Heart right ventricle (tissue), 16 donors: ENCODE data around the gene NELL1. TPM values are rescaled to one million over a fixed set of nuclear protein-coding genes. Genes with fewer than 3 reads are reported as not detected.

Source experiments
- ATAC-seq, 8 donors: fragments of 200-7000 bp; cut with Tn5 transposase; one replicate each; pipeline ENCODE4 v1.9.1; 2020; ENCODE audit warnings: mild to moderate bottlenecking in 8 of 8, moderate library complexity in 8 of 8, moderate number of reproducible peaks in 1 of 8
- DNase-seq, 2 donors: peaks; one replicate each; pipeline ENCODE4 v3.0.0-alpha.2; 2020
- H3K27ac ChIP-seq, 10 donors: fragments of 200-600 bp; sonication (generic) in 2 of 10; one replicate each; pipeline versions ENCODE4 v1.5.0 to v1.8.0; 2020 to 2022; ENCODE audit warnings: mild to moderate bottlenecking in 3 of 10
- H3K27me3 ChIP-seq, 7 donors: fragments of 200-600 bp; one replicate each; pipeline ENCODE4 v1.8.0; 2021 to 2022; ENCODE audit warnings: mild to moderate bottlenecking in 2 of 7
- H3K36me3 ChIP-seq, 9 donors: fragments of 200-600 bp; sonication (generic) in 1 of 9; one replicate each; pipeline versions ENCODE4 v1.5.0 to v1.8.0; 2020 to 2022; ENCODE audit warnings: mild to moderate bottlenecking in 2 of 9
- H3K4me1 ChIP-seq, 9 donors: fragments of 200-600 bp; sonication (generic) in 1 of 9; one replicate each; pipeline versions ENCODE4 v1.5.0 to v1.8.0; 2020 to 2022; ENCODE audit warnings: mild to moderate bottlenecking in 4 of 9
- H3K4me3 ChIP-seq, 10 donors: fragments of 200-600 bp; sonication (generic) in 2 of 10; one replicate each; pipeline versions ENCODE4 v1.5.0 to v1.8.0; 2020 to 2022; ENCODE audit warnings: mild to moderate bottlenecking in 7 of 10, moderate library complexity in 2 of 10
- H3K9me3 ChIP-seq, 11 donors: fragments of 200-600 bp in 10 of 11; sonication (generic) in 2 of 11; one replicate each; pipeline versions ENCODE4 v1.5.0 to v1.8.0; 2013 to 2022; ENCODE audit warnings: mild to moderate bottlenecking in 2 of 11, control low read depth in 1 of 11, moderate library complexity in 1 of 11
- CTCF ChIP-seq, 9 donors: fragments of 200-600 bp; sonication (generic) in 2 of 9; IDR thresholded peaks; one replicate each; pipeline versions ENCODE4 v1.5.0 to v1.8.0; 2021 to 2022; ENCODE audit warnings: antibody characterized with exemption in 9 of 9, mild to moderate bottlenecking in 5 of 9, moderate library complexity in 1 of 9
- WGBS, 2 donors: extraction: QIAGEN DNeasy Blood & Tissue Kit; methylation state at CpG; one replicate each; pipeline ENCODE4 v1.1.7; 2013; ENCODE audit warnings: inconsistent platforms in 1 of 2; 5-methylcytosine and 5-hydroxymethylcytosine counted together
- intact Hi-C, 10 donors: fragments of 100-400 bp; cut with DNase I; formaldehyde crosslinking; loops; one replicate each; pipeline versions ENCODE4 v1.11.1 to v1.14.2; 2022
- polyA plus RNA-seq, 2 donors: library from polyadenylated mRNA; stranded (reverse); fragments of 200-250 nt; gene quantifications; one replicate each; pipeline ENCODE4 v1.2.3, GENCODE V29; 2013
- total RNA-seq, 10 donors: library from RNA; stranded (reverse); fragmentation: NEBNext Ultra II Directional in 3 of 10; extraction: Animal tissue kit (Norgen Biotek cat#: 25700) in 3 of 10; gene quantifications; one replicate each; pipeline versions ENCODE4 v1.2.1 to v1.2.4, GENCODE V29; 2021 to 2023
- donor health status: Arrhythmogenic right ventricular cardiomyopathy.
- donor health status: ischemic (EF 13 %, LVEDD 7.1; RV severe dilation, severe dysfunction).
- donor health status: healthy with polysubstance abuse.
- donor health status: DM: no; HTN: yes; CAD: no.
- donor health status: DM: no; HTN: no; CAD: no.
- donor health status: ischemic (EF 25% LVEDD 6.9; RV normal size, moderate dysfunction).
- donor health status: ischemic (EF 25% LVEDD 5.7; RV mildly dilated, moderate dysfunction).
- donor health status: healthy.
- donor health status: DM: yes; HTN: yes; CAD: no.
- donor health status: Ischemic cardiomyopathy.
- donor health status: ischemic (EF 35%, LVEDD 5.7; RV mildly dilated, moderate dysfunction).
- donor health status: nonischemic (EF 11% LVEDD 7.7; RV severe dilation, severe dysfunction).
- donor health status: DM: yes; HTN: yes; CAD: no.
- donor health status: PGD.
- donor health status: ischemic (EF 29% LVEDD 5.4; RV normal size, mild dysfunction).
- donor health status: nonischemic (EF 23%, LVEDD 6.1; RV moderate dilation, normal function).

The NELL1 gene
- total and polyA plus RNA-seq, 12 donors: not detected

- Histone ChIP-seq H3K9me3 (no peaks in the 10 kb centered on the region), H3K4me1 (peaks cover 0 to 4% (median 0%) of the 10 kb centered on the region in 9 donors), H3K27me3 (no peaks in the 10 kb centered on the region), H3K36me3 (no peaks in the 10 kb centered on the region), H3K4me3 (no peak overlapping the region), H3K27ac (no peak overlapping the region)
- DNase-seq (no peak), ATAC-seq (no peak)
- TF ChIP-seq CTCF (IDR thresholded peaks at IDR 0.05): no peak
- intact Hi-C loops: loop anchor here in 1 of 10 donors (10.0 kb wide), 1 partner anchor 63 kb away; no protein-coding TSS in a partner anchor
- WGBS, 2 donors: 9 to 10% methylated on average over 1 of the region's 1 CpG
These were observed 652.1 kb downstream of the NELL1 start for GRCh38 chr11:21321530-21321929.

- H3K4me1 ChIP-seq: peaks cover 0 to 4% (median 0%) of the 10 kb centered on the region in 9 donors
- H3K27ac ChIP-seq: no peak overlapping the region
- TF ChIP-seq CTCF (IDR thresholded peaks at IDR 0.05): no peak
- ATAC-seq (no peak), DNase-seq (no peak)
- H3K27me3 ChIP-seq: no peaks in the 10 kb centered on the region
- no peak overlapping the region for H3K4me3 ChIP-seq
- H3K36me3 ChIP-seq: no peaks in the 10 kb centered on the region
- H3K9me3 ChIP-seq: no peaks in the 10 kb centered on the region
- WGBS, 2 donors: 83 to 88% methylated on average over 2 of the region's 2 CpGs
- intact Hi-C loops: loop anchor here in 1 of 10 donors (10.0 kb wide), 1 partner anchor 61 kb away; no protein-coding TSS in a partner anchor
These were observed 654.2 kb downstream of the NELL1 start for GRCh38 chr11:21323617-21324016.

GRCh38 chr11:21343204-21343603 is 673.8 kb downstream of the NELL1 start:
- ATAC-seq: no peak
- H3K4me3 ChIP-seq: no peak overlapping the region
- no peaks in the 10 kb centered on the region for H3K36me3 ChIP-seq
- no peak for DNase-seq
- H3K4me1 ChIP-seq: no peaks in the 10 kb centered on the region
- intact Hi-C loops: no loop called here
- no peaks in the 10 kb centered on the region for H3K9me3 ChIP-seq
- H3K27me3 ChIP-seq: no peaks in the 10 kb centered on the region
- H3K27ac ChIP-seq: no peak overlapping the region
- no peak for TF ChIP-seq CTCF (IDR thresholded peaks at IDR 0.05)
- WGBS, 2 donors: 25 to 34% methylated on average over 2 of the region's 2 CpGs

GRCh38 chr11:21346361-21346760 is 677.0 kb downstream of the NELL1 start:
- H3K9me3 ChIP-seq: no peaks in the 10 kb centered on the region
- no peaks in the 10 kb centered on the region for H3K4me1 ChIP-seq
- H3K36me3 ChIP-seq: no peaks in the 10 kb centered on the region
- intact Hi-C loops: no loop called here
- no peaks in the 10 kb centered on the region for H3K27me3 ChIP-seq
- no peak overlapping the region for H3K4me3 ChIP-seq
- no peak for TF ChIP-seq CTCF (IDR thresholded peaks at IDR 0.05)
- ATAC-seq: no peak
- H3K27ac ChIP-seq: no peak overlapping the region
- no peak for DNase-seq
